ENCODE results near the gene MBD4. TPM values are rescaled to one million over a fixed set of nuclear protein-coding genes. Genes with fewer than 3 reads are reported as not detected.
"Not testable (repeated sequence)": the region's sequence is repeated elsewhere in the genome, so short reads cannot be mapped to it uniquely, and the experiment has no call there.

Gene MBD4
- total RNA-seq, 1 experiment from 2014 or later, result 36.9 TPM

DNA sequence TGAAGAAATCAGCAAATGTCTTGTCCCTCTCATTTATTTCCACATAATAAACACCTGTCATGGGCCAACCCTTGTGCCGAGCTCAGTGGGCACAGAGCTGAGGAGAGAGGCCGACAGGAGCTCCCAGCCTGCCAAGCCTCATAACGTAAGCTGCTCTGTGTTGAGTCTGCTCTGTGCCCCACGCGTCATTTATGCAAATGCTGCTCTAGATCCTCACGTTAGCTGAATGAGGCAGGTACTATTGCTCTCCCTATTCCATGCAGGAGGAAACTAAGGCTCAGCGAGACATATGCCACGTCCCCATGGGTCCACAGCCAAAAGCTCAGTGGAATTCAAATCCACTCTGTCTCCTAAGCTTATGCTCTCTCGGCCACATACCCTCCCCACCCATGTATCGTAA, 52.8 kb downstream of the MBD4 start:
- CTCF ChIA-PET, result interaction anchor here (0.7 kb wide), 1 partner anchor 96 kb away, joined by 3 read pairs; no protein-coding TSS in a partner anchor
- no peak for DNase-seq (ENCODE audit: low spot score)
- H3K27ac Mint-ChIP-seq, result peak overlapping the region; percentile 21; the same call in 1 of the 2 replicates
- no peak overlapping the region for H3K4me3 Mint-ChIP-seq
- no peaks in the 10 kb centered on the region for H3K27me3 Mint-ChIP-seq (ENCODE audit: low read depth)
- no peak for ATAC-seq
- H3K4me1 Mint-ChIP-seq, result peaks cover 15% of the 10 kb centered on the region
- POLR2A ChIA-PET, result no interaction called here
- H3K9me3 Mint-ChIP-seq, result no peaks in the 10 kb centered on the region
- TF ChIP-seq ZNF396 (CRISPR knock-in tag; IDR thresholded peaks at IDR 0.05; ENCODE audit: borderline replicate concordance), result no peak
- TF ChIP-seq, protein P1, sequence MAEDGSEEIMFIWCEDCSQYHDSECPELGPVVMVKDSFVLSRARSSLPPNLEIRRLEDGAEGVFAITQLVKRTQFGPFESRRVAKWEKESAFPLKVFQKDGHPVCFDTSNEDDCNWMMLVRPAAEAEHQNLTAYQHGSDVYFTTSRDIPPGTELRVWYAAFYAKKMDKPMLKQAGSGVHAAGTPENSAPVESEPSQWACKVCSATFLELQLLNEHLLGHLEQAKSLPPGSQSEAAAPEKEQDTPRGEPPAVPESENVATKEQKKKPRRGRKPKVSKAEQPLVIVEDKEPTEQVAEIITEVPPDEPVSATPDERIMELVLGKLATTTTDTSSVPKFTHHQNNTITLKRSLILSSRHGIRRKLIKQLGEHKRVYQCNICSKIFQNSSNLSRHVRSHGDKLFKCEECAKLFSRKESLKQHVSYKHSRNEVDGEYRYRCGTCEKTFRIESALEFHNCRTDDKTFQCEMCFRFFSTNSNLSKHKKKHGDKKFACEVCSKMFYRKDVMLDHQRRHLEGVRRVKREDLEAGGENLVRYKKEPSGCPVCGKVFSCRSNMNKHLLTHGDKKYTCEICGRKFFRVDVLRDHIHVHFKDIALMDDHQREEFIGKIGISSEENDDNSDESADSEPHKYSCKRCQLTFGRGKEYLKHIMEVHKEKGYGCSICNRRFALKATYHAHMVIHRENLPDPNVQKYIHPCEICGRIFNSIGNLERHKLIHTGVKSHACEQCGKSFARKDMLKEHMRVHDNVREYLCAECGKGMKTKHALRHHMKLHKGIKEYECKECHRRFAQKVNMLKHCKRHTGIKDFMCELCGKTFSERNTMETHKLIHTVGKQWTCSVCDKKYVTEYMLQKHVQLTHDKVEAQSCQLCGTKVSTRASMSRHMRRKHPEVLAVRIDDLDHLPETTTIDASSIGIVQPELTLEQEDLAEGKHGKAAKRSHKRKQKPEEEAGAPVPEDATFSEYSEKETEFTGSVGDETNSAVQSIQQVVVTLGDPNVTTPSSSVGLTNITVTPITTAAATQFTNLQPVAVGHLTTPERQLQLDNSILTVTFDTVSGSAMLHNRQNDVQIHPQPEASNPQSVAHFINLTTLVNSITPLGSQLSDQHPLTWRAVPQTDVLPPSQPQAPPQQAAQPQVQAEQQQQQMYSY (CRISPR knock-in tag; IDR thresholded peaks at IDR 0.05), result no peak
- TF ChIP-seq RELA (CRISPR knock-in tag; IDR thresholded peaks at IDR 0.05; ENCODE audit: borderline replicate concordance), result no peak
- TF ChIP-seq CREB1 (CRISPR knock-in tag; IDR thresholded peaks at IDR 0.05), result no peak
- TF ChIP-seq IRF2 (CRISPR knock-in tag; IDR thresholded peaks at IDR 0.05; ENCODE audit: borderline replicate concordance, low read depth), result no peak
- no peak for TF ChIP-seq ZNF416 (CRISPR knock-in tag; IDR thresholded peaks at IDR 0.05)
- TF ChIP-seq MYBL2 (CRISPR knock-in tag; IDR thresholded peaks at IDR 0.05), result no peak
- no peak for TF ChIP-seq SMAD4 (CRISPR knock-in tag; IDR thresholded peaks at IDR 0.05)
- TF ChIP-seq ESRRA (CRISPR knock-in tag; IDR thresholded peaks at IDR 0.05; ENCODE audit: borderline replicate concordance), result no peak
- TF ChIP-seq, protein P2, sequence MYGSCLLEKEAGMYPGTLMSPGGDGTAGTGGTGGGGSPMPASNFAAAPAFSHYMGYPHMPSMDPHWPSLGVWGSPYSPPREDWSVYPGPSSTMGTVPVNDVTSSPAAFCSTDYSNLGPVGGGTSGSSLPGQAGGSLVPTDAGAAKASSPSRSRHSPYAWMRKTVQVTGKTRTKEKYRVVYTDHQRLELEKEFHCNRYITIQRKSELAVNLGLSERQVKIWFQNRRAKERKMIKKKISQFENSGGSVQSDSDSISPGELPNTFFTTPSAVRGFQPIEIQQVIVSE (CRISPR knock-in tag; IDR thresholded peaks at IDR 0.05; ENCODE audit: borderline replicate concordance), result no peak
- no peak for TF ChIP-seq TP53 (CRISPR knock-in tag; IDR thresholded peaks at IDR 0.05)
- TF ChIP-seq RORB (CRISPR knock-in tag; IDR thresholded peaks at IDR 0.05), result no peak
- TF ChIP-seq KAT7 (CRISPR knock-in tag; IDR thresholded peaks at IDR 0.05; ENCODE audit: borderline replicate concordance), result no peak
- TF ChIP-seq, protein P3, sequence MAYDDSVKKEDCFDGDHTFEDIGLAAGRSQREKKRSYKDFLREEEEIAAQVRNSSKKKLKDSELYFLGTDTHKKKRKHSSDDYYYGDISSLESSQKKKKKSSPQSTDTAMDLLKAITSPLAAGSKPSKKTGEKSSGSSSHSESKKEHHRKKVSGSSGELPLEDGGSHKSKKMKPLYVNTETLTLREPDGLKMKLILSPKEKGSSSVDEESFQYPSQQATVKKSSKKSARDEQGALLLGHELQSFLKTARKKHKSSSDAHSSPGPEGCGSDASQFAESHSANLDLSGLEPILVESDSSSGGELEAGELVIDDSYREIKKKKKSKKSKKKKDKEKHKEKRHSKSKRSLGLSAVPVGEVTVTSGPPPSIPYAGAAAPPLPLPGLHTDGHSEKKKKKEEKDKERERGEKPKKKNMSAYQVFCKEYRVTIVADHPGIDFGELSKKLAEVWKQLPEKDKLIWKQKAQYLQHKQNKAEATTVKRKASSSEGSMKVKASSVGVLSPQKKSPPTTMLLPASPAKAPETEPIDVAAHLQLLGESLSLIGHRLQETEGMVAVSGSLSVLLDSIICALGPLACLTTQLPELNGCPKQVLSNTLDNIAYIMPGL (CRISPR knock-in tag; IDR thresholded peaks at IDR 0.05), result no peak
- TF ChIP-seq, protein P4, sequence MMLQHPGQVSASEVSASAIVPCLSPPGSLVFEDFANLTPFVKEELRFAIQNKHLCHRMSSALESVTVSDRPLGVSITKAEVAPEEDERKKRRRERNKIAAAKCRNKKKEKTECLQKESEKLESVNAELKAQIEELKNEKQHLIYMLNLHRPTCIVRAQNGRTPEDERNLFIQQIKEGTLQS (CRISPR knock-in tag; conservative IDR thresholded peaks at IDR 0.05), result no peak
- no peak for TF ChIP-seq NR1H2 (CRISPR knock-in tag; IDR thresholded peaks at IDR 0.05)
- TF ChIP-seq PRRX2 (CRISPR knock-in tag; IDR thresholded peaks at IDR 0.05), result no peak
- TF ChIP-seq ZBTB21 (CRISPR knock-in tag; IDR thresholded peaks at IDR 0.05; ENCODE audit: borderline replicate concordance), result no peak
- H3K36me3 Mint-ChIP-seq, result peaks cover 41% of the 10 kb centered on the region

DNA sequence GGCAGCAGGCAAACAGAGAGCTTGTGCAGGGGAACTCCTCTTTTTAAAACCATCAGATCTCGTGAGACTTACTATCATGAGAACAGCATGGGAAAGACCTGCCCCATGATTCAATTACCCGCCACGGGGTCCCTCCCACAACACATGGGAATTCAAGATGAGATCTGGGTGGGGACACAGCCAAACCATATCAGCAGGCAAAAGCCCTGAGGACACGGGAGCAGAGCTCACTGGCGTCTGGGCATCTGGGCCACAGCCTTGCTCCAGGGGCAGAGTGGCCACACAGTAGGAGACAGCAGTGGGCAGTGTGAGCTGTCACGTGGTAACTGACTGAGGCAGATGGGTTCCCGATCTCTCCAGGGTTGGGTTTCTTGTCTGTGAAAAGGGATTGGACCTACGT, 54.2 kb downstream of the MBD4 start:
- H3K4me3 Mint-ChIP-seq; H3K9me3 Mint-ChIP-seq; POLR2A ChIA-PET; DNase-seq (ENCODE audit: low spot score); H3K27ac Mint-ChIP-seq; H3K27me3 Mint-ChIP-seq (ENCODE audit: low read depth); ATAC-seq: not testable (repeated sequence)
- CTCF ChIA-PET, result interaction anchor here (0.6 to 1.1 kb wide), 3 partner anchors 12 to 57 kb away, joined by 3 read pairs; no protein-coding TSS in a partner anchor
- Mint-ChIP-seq H3K36me3 (peaks cover 29% of the 10 kb centered on the region), H3K4me1 (peaks cover 15% of the 10 kb centered on the region)
